IMR-90 (cell line): ENCODE results near the gene CREB3L1. TPM values are rescaled to one million over a fixed set of nuclear protein-coding genes. Genes with fewer than 3 reads are reported as not detected.

Experiments used
- ATAC-seq: fragments of 200-7000 bp; cut with Tn5 transposase; 2 replicates; pipeline ENCODE4 v1.9.1; 2020; ENCODE audit warnings: low read depth, mild to moderate bottlenecking, moderate library complexity
- BruUV-seq: library from RNA; stranded (reverse); fragments of 400-500 nt; replicated peaks from 2 replicates; lab custom pipeline; 2021; lab: Mats Ljungman, UMichigan
- CTCF ChIA-PET: fragments of 300-600 bp; formaldehyde crosslinking; extraction: SDS; loops from one replicate; lab custom pipeline; 2021; ENCODE audit warnings: antibody characterized with exemption; lab: Yijun Ruan, JAX
- POLR2A ChIA-PET: fragments of 300-600 bp; sonication (Branson Sonifier 250); formaldehyde crosslinking; loops from one replicate; lab custom pipeline; 2022; ENCODE audit warnings: antibody characterized with exemption; ENCODE audit not compliant: unreplicated experiment; lab: Charles Lee
- DNase-seq: peaks from one replicate; pipeline ENCODE4 v3.0.0; 2013
- H2AFZ ChIP-seq: replicated peaks from 2 replicates; pipeline ENCODE3; 2013; ENCODE audit warnings: low read length, mild to moderate bottlenecking; ENCODE audit not compliant: poor library complexity
- H2AK5ac ChIP-seq: 2 replicates; pipeline ENCODE4 v1.6.1; 2013; ENCODE audit warnings: low read depth, low read length, inconsistent platforms
- H2AK9ac ChIP-seq: replicated peaks from 2 replicates; pipeline ENCODE3; 2013; ENCODE audit warnings: mild to moderate bottlenecking, low read depth, low read length, moderate library complexity; ENCODE audit not compliant: poor library complexity
- H2BK120ac ChIP-seq: 2 replicates; pipeline ENCODE4 v1.6.1; 2013; ENCODE audit warnings: low read depth, low read length, inconsistent platforms
- H2BK15ac ChIP-seq: 3 replicates; pipeline ENCODE4 v1.6.1; 2013; ENCODE audit warnings: low read depth, low read length, inconsistent platforms
- H2BK20ac ChIP-seq: 2 replicates; pipeline ENCODE4 v1.6.1; 2013; ENCODE audit warnings: low read depth, mild to moderate bottlenecking, inconsistent platforms, low read length, moderate library complexity
- H2BK5ac ChIP-seq: 2 replicates; pipeline ENCODE4 v1.6.1; 2013; ENCODE audit warnings: mild to moderate bottlenecking, low read depth, low read length, inconsistent platforms; ENCODE audit not compliant: poor library complexity, severe bottlenecking
- H3K14ac ChIP-seq: replicated peaks from 2 replicates; pipeline ENCODE4 v1.6.1; 2013; ENCODE audit warnings: low read depth, low read length, inconsistent platforms
- H3K18ac ChIP-seq: 2 replicates; pipeline ENCODE4 v1.6.1; 2013; ENCODE audit warnings: low read depth, low read length, control low read depth
- H3K23ac ChIP-seq: 2 replicates; pipeline ENCODE4 v1.6.1; 2013; ENCODE audit warnings: low read depth, low read length, inconsistent platforms
- H3K27ac ChIP-seq: 2 replicates; pipeline ENCODE4 v1.5.1; 2013; ENCODE audit warnings: mild to moderate bottlenecking, control low read depth, low read length; ENCODE audit not compliant: insufficient read depth
- H3K27me3 ChIP-seq: 2 replicates; pipeline ENCODE4 v1.6.1; 2013; ENCODE audit warnings: low read length; ENCODE audit not compliant: control insufficient read depth, insufficient read depth
- H3K36me3 ChIP-seq: 2 replicates; pipeline ENCODE4 v1.6.1; 2013; ENCODE audit warnings: low read length, mixed read lengths; ENCODE audit not compliant: control insufficient read depth, insufficient read depth
- H3K4ac ChIP-seq: 2 replicates; pipeline ENCODE4 v1.6.1; 2013; ENCODE audit warnings: low read depth, low read length, inconsistent platforms
- H3K4me1 ChIP-seq: 2 replicates; pipeline ENCODE4 v1.6.1; 2013; ENCODE audit warnings: low read length, mixed read lengths; ENCODE audit not compliant: control insufficient read depth, insufficient read depth
- H3K4me2 ChIP-seq: 2 replicates; pipeline ENCODE4 v1.6.1; 2013; ENCODE audit warnings: low read depth, mild to moderate bottlenecking, control low read depth, low read length, moderate library complexity
- H3K4me3 ChIP-seq: 2 replicates; pipeline ENCODE4 v1.5.1; 2013; ENCODE audit warnings: low read depth, mild to moderate bottlenecking, control low read depth, low read length, moderate library complexity; ENCODE audit not compliant: insufficient read depth
- H3K56ac ChIP-seq: 2 replicates; pipeline ENCODE4 v1.6.1; 2013; ENCODE audit warnings: low read length, inconsistent platforms; ENCODE audit not compliant: insufficient read depth; ENCODE audit errors: extremely low read depth
- H3K79me1 ChIP-seq, 2 experiments: 2 replicates each; pipeline ENCODE4 v1.6.1; 2013; ENCODE audit warnings: low read length in 2 of 2, inconsistent platforms in 1 of 2, low read depth in 1 of 2
- H3K9ac ChIP-seq: 2 replicates; pipeline ENCODE4 v1.6.1; 2013; ENCODE audit warnings: low read depth, low read length, control low read depth
- H3K9me1 ChIP-seq: 2 replicates; pipeline ENCODE4 v1.6.1; 2013; ENCODE audit warnings: low read length, inconsistent platforms; ENCODE audit not compliant: insufficient read depth
- H3K9me3 ChIP-seq: 2 replicates; pipeline ENCODE4 v1.6.1; 2013; ENCODE audit warnings: low read length; ENCODE audit not compliant: control insufficient read depth, insufficient read depth
- H4K20me1 ChIP-seq: 2 replicates; pipeline ENCODE4 v1.6.1; 2013; ENCODE audit warnings: low read length, inconsistent platforms; ENCODE audit not compliant: insufficient read depth
- H4K5ac ChIP-seq: 2 replicates; pipeline ENCODE4 v1.6.1; 2013; ENCODE audit warnings: mild to moderate bottlenecking, low read depth, low read length, control low read depth
- H4K8ac ChIP-seq, 2 experiments: 2 replicates each; pipeline ENCODE4 v1.6.1; 2013; ENCODE audit warnings: low read depth in 2 of 2, low read length in 2 of 2, control low read depth in 1 of 2, inconsistent platforms in 1 of 2
- H4K91ac ChIP-seq: 2 replicates; pipeline ENCODE4 v1.6.1; 2013; ENCODE audit warnings: low read depth, low read length, inconsistent platforms; ENCODE audit not compliant: insufficient read depth
- CEBPB ChIP-seq: IDR thresholded peaks from 2 replicates; pipeline ENCODE4 v1.6.1; 2012; ENCODE audit warnings: low read depth, low read length, improper control_type of control experiment
- CHD1 ChIP-seq: IDR thresholded peaks from 2 replicates; pipeline ENCODE4 v1.6.1; 2012; ENCODE audit warnings: low read depth, low read length, improper control_type of control experiment
- MAFK ChIP-seq: IDR thresholded peaks from 2 replicates; pipeline ENCODE4 v1.6.1; 2012; ENCODE audit warnings: low read depth, low read length, improper control_type of control experiment
- MAZ ChIP-seq: IDR thresholded peaks from 2 replicates; pipeline ENCODE4 v1.6.1; 2012; ENCODE audit warnings: low read depth, mild to moderate bottlenecking, low read length, improper control_type of control experiment, moderate library complexity, borderline replicate concordance
- MXI1 ChIP-seq: IDR thresholded peaks from 2 replicates; pipeline ENCODE4 v1.6.1; 2012; ENCODE audit warnings: low read depth, mild to moderate bottlenecking, low read length, moderate library complexity, borderline replicate concordance
- NFE2L2 ChIP-seq: fragments of 150-350 bp; IDR thresholded peaks from 2 replicates; pipeline ENCODE4 v1.6.1; 2016; ENCODE audit warnings: low read depth, mild to moderate bottlenecking, low read length
- POLR2A ChIP-seq: IDR thresholded peaks from 2 replicates; pipeline ENCODE4 v1.6.1; 2012; ENCODE audit warnings: mild to moderate bottlenecking, low read depth, low read length
- RAD21 ChIP-seq: IDR thresholded peaks from 2 replicates; pipeline ENCODE4 v1.6.1; 2012; ENCODE audit warnings: low read length, improper control_type of control experiment
- RFX5 ChIP-seq: IDR thresholded peaks from 2 replicates; pipeline ENCODE4 v1.8.0; 2012; ENCODE audit warnings: low read depth, mild to moderate bottlenecking, low read length, moderate library complexity
- SMC3 ChIP-seq: fragments of 150-350 bp; IDR thresholded peaks from 2 replicates; pipeline ENCODE4 v1.6.1; 2016; ENCODE audit warnings: low read depth, mild to moderate bottlenecking, antibody characterized with exemption, low read length, moderate library complexity
- WGBS, 2 experiments: methylation state at CpG; one replicate each; pipeline versions ENCODE4 v1.1.5 to v1.1.7; 2013; ENCODE audit warnings: missing lambda C conversion rate in 2 of 2; ENCODE audit not compliant: insufficient read length in 1 of 2; ENCODE audit errors: extremely low coverage in 2 of 2; 5-methylcytosine and 5-hydroxymethylcytosine counted together
- dilution Hi-C: fragments of 300-500 bp; cut with HindIII; formaldehyde crosslinking; loops from one replicate; pipeline ENCODE4 v1.14.3; 2018; ENCODE audit warnings: low sequenced_read_pairs; ENCODE audit not compliant: unreplicated experiment
- in situ Hi-C: fragments of 300-500 bp; cut with MboI; formaldehyde crosslinking; loops from 3 replicates; pipeline ENCODE4 v1.14.3; 2019; ENCODE audit warnings: low sequenced_read_pairs, inconsistent platforms, mixed read lengths
- intact Hi-C: fragments of 100-400 bp; cut with micrococcal nuclease; formaldehyde crosslinking; loops from 2 replicates; pipeline ENCODE4 v1.10.0; 2022
- polyA plus RNA-seq, 3 experiments: library from polyadenylated mRNA; depleted of rRNA; stranded (reverse); fragments of >200 nt; gene quantifications; 2 replicates each; pipeline ENCODE4 v1.2.3, GENCODE V29; 2012; ENCODE audit warnings: low replicate concordance in 1 of 3
- total RNA-seq: library from RNA; depleted of rRNA; stranded (reverse); fragments of >200 nt; gene quantifications from 2 replicates; pipeline ENCODE4 v1.2.3, GENCODE V29; 2012
- TF ChIP-seq, protein P1 (sequence below): conservative IDR thresholded peaks from 2 replicates; pipeline ENCODE4 v1.5.1; 2012; ENCODE audit warnings: mild to moderate bottlenecking, low read depth, low read length, improper control_type of control experiment
- TF ChIP-seq, protein P2 (sequence below): fragments of 150-350 bp; IDR thresholded peaks from 2 replicates; pipeline ENCODE4 v1.6.1; 2016; ENCODE audit warnings: low read depth, mild to moderate bottlenecking, low read length, moderate library complexity, borderline replicate concordance
- TF ChIP-seq, protein P3 (sequence below): fragments of 150-350 bp; IDR thresholded peaks from 2 replicates; pipeline ENCODE4 v1.6.1; 2017; ENCODE audit warnings: mild to moderate bottlenecking, antibody characterized with exemption, low read length, low read depth

Gene CREB3L1
- total and polyA plus RNA-seq, 2 of the 4 experiments (the other 2 are of a cell fraction), result 8.1 to 82.3 TPM

DNA sequence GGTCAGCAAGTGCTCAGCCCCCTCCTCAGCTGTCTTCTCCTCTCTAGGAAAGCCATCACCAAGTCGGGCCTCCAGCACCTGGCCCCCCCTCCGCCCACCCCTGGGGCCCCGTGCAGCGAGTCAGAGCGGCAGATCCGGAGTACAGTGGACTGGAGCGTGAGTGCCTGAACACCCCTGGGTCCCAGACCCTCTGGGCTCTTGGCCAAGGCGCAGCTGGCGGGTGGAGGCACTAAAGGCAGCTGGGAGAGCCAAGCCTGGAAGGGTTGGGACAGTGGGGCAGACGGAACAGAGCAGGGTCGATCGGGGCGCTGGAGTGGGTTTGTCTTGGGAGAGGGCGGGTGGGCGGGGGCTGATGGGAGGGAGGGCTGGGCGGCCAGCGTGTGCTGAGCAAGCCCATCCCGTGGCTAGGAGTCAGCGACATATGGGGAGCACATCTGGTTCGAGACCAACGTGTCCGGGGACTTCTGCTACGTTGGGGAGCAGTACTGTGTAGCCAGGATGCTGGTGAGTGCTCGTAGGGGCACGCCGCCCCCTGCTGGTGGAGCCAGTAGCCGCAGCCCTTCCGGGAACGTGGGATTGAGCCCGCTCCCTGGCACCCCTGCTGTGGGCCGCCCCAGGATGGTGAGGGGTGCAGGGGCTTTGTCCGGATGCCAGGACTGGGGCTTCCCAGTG, 89.9 kb downstream of the CREB3L1 start (continued):
- no peak for TF ChIP-seq CEBPB

GRCh38 chr11:46367916-46368267, 90.4 kb downstream of the CREB3L1 start:
- H3K9me1 ChIP-seq, result peaks cover 6% of the 10 kb centered on the region; the same call in 1 of the 2 replicates
- 62% methylated on average over 3 of the region's 12 CpGs; no CpG with 5 or more reads in 1 of the 2 experiments for WGBS, 2 experiments
- dilution Hi-C loops (no loop called here), intact Hi-C loops (loop anchor here (2.0 kb wide), 1 partner anchor 129 kb away; no protein-coding TSS in a partner anchor), in situ Hi-C loops (no loop called here)
- H3K36me3 ChIP-seq, result peaks cover 18% of the 10 kb centered on the region; the same call in 1 of the 2 replicates
- BruUV-seq, result no TSS peak
- DNase-seq (no peak), ATAC-seq (no peak)
- H3K4me2 ChIP-seq, result no peak overlapping the region
- H3K23ac ChIP-seq, result no peak overlapping the region
- no peak overlapping the region for H3K27ac ChIP-seq
- no peak overlapping the region for H4K91ac ChIP-seq
- H4K20me1 ChIP-seq, result peaks cover 25% of the 10 kb centered on the region
- no peak overlapping the region for H3K9ac ChIP-seq
- H4K5ac ChIP-seq, result no peak overlapping the region
- H2AFZ ChIP-seq, result peak overlapping the region; percentile 70
- no peaks in the 10 kb centered on the region for H3K9me3 ChIP-seq
- H3K14ac ChIP-seq, result no peak overlapping the region
- no peak for TF ChIP-seq RAD21
- TF ChIP-seq, protein P1, sequence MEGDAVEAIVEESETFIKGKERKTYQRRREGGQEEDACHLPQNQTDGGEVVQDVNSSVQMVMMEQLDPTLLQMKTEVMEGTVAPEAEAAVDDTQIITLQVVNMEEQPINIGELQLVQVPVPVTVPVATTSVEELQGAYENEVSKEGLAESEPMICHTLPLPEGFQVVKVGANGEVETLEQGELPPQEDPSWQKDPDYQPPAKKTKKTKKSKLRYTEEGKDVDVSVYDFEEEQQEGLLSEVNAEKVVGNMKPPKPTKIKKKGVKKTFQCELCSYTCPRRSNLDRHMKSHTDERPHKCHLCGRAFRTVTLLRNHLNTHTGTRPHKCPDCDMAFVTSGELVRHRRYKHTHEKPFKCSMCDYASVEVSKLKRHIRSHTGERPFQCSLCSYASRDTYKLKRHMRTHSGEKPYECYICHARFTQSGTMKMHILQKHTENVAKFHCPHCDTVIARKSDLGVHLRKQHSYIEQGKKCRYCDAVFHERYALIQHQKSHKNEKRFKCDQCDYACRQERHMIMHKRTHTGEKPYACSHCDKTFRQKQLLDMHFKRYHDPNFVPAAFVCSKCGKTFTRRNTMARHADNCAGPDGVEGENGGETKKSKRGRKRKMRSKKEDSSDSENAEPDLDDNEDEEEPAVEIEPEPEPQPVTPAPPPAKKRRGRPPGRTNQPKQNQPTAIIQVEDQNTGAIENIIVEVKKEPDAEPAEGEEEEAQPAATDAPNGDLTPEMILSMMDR, result no peak
- TF ChIP-seq RFX5, result no peak
- TF ChIP-seq POLR2A, result no peak
- no peak for TF ChIP-seq MAZ
- TF ChIP-seq SMC3, result no peak
- TF ChIP-seq, protein P2, sequence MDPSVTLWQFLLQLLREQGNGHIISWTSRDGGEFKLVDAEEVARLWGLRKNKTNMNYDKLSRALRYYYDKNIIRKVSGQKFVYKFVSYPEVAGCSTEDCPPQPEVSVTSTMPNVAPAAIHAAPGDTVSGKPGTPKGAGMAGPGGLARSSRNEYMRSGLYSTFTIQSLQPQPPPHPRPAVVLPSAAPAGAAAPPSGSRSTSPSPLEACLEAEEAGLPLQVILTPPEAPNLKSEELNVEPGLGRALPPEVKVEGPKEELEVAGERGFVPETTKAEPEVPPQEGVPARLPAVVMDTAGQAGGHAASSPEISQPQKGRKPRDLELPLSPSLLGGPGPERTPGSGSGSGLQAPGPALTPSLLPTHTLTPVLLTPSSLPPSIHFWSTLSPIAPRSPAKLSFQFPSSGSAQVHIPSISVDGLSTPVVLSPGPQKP, result no peak
- no peak for TF ChIP-seq MAFK
- TF ChIP-seq, protein P3, sequence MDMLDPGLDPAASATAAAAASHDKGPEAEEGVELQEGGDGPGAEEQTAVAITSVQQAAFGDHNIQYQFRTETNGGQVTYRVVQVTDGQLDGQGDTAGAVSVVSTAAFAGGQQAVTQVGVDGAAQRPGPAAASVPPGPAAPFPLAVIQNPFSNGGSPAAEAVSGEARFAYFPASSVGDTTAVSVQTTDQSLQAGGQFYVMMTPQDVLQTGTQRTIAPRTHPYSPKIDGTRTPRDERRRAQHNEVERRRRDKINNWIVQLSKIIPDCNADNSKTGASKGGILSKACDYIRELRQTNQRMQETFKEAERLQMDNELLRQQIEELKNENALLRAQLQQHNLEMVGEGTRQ, result no peak
- TF ChIP-seq CHD1, result no peak
- TF ChIP-seq NFE2L2, result no peak
- no peak for TF ChIP-seq MXI1
- TF ChIP-seq CEBPB, result no peak
- H2AK9ac ChIP-seq, result peak overlapping the region; percentile 78
- no peaks in the 10 kb centered on the region for H3K27me3 ChIP-seq
- no peak overlapping the region for H3K4me3 ChIP-seq
- H2AK5ac ChIP-seq, result peak overlapping the region; percentile 9; the same call in 1 of the 2 replicates
- H2BK15ac ChIP-seq, result no peak overlapping the region; the same call in 2 of the 3 replicates
- no peak overlapping the region for H4K8ac ChIP-seq
- H3K4me1 ChIP-seq, result peaks cover 19% of the 10 kb centered on the region
- no peak overlapping the region for H2BK120ac ChIP-seq
- H2BK5ac ChIP-seq, result no peak overlapping the region
- no peak overlapping the region for H3K18ac ChIP-seq
- CTCF ChIA-PET, result interaction anchor here (1.0 kb wide), 1 partner anchor 9 kb away, joined by 3 read pairs; no protein-coding TSS in a partner anchor
- H3K4ac ChIP-seq, result no peak overlapping the region
- H2BK20ac ChIP-seq, result no peak overlapping the region
- peaks cover 9 to 52% of the 10 kb centered on the region in 2 experiments for H3K79me1 ChIP-seq
- H3K56ac ChIP-seq, result no peak overlapping the region
- POLR2A ChIA-PET, result no interaction called here
